Measurements from ENCODE around the gene ACTR1A.
"Not testable (repeated sequence)": the region's sequence is repeated elsewhere in the genome, so short reads cannot be mapped to it uniquely, and the experiment has no call there.

GRCh38 chr10:102454662-102455487, 47.6 kb downstream of the ACTR1A start:
- TF ChIP-seq BHLHE40 (IDR thresholded peaks at IDR 0.05; ENCODE audit: borderline replicate concordance); ZNF384 (IDR thresholded peaks at IDR 0.05); PKNOX1 (IDR thresholded peaks at IDR 0.05); FOXM1 (IDR thresholded peaks at IDR 0.05; ENCODE audit: borderline replicate concordance); ELF4 (IDR thresholded peaks at IDR 0.05); NFRKB (IDR thresholded peaks at IDR 0.05): not testable (repeated sequence)

All from HEK293T (cell line).